HFF-Myc (cell line): ENCODE data around the gene UVRAG.
"Not testable (repeated sequence)": the region's sequence is repeated elsewhere in the genome, so short reads cannot be mapped to it uniquely, and the experiment has no call there.

Experiments
- DNase-seq: peaks from one replicate; pipeline ENCODE4 v3.0.0-alpha.2; 2011; ENCODE audit warnings: low read depth; ENCODE audit errors: extremely low read depth
- H3K4me3 ChIP-seq: replicated peaks from 2 replicates; pipeline ENCODE4 v1.5.1; 2011; ENCODE audit warnings: low read depth, mild to moderate bottlenecking, control low read depth, low read length
- TF ChIP-seq, protein P1 (sequence below): IDR thresholded peaks from 2 replicates; pipeline ENCODE4 v1.5.1; 2012; ENCODE audit warnings: mild to moderate bottlenecking, low read depth, low read length, control low read depth; ENCODE audit errors: missing control alignments

UVRAG gene

GRCh38 chr11:75921808-75922207 is 106.8 kb downstream of the UVRAG start:
- TF ChIP-seq, protein P1, sequence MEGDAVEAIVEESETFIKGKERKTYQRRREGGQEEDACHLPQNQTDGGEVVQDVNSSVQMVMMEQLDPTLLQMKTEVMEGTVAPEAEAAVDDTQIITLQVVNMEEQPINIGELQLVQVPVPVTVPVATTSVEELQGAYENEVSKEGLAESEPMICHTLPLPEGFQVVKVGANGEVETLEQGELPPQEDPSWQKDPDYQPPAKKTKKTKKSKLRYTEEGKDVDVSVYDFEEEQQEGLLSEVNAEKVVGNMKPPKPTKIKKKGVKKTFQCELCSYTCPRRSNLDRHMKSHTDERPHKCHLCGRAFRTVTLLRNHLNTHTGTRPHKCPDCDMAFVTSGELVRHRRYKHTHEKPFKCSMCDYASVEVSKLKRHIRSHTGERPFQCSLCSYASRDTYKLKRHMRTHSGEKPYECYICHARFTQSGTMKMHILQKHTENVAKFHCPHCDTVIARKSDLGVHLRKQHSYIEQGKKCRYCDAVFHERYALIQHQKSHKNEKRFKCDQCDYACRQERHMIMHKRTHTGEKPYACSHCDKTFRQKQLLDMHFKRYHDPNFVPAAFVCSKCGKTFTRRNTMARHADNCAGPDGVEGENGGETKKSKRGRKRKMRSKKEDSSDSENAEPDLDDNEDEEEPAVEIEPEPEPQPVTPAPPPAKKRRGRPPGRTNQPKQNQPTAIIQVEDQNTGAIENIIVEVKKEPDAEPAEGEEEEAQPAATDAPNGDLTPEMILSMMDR, result no peak
- no peak overlapping the region for H3K4me3 ChIP-seq
- DNase-seq, result no peak

- DNase-seq, result no peak
- TF ChIP-seq, protein P1, result no peak
Observed at GRCh38 chr11:75924966-75925784, 110.2 kb downstream of the UVRAG start.

GRCh38 chr11:75925785-75926164 is 110.8 kb downstream of the UVRAG start:
- DNase-seq, result no peak
- TF ChIP-seq, protein P1, result no peak

More at GRCh38 chr11:75924966-75925784, 110.2 kb downstream of the UVRAG start:
- H3K4me3 ChIP-seq, result no peak overlapping the region

DNA sequence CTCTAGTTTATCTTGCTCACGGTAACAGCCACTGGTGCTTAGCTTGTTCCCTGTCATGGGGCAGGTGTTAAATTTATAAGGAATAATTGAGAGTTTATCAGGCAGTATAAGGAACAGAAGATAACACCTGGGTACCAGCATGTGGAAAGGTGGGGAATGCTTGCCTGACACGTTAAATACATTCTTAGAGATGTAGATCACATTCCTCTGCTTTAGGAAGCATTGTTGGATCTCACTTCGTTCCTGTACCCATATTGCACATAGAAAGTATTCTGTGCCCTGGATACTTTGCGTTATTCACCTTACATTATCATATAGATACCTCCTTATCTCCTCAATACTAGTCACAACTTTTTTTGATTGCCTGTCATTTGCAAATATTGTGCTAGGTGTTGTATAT is 114.7 kb downstream of the UVRAG start:
- H3K4me3 ChIP-seq, result no peak overlapping the region
- no peak for DNase-seq

More at GRCh38 chr11:75925785-75926164, 110.8 kb downstream of the UVRAG start:
- H3K4me3 ChIP-seq, result no peak overlapping the region

GRCh38 chr11:75930534-75930933 is 115.5 kb downstream of the UVRAG start:
- H3K4me3 ChIP-seq, result no peak overlapping the region
- DNase-seq, result no peak
- TF ChIP-seq, protein P1, result no peak

More for the DNA sequence above, 114.7 kb downstream of the UVRAG start:
- TF ChIP-seq, protein P1, result no peak

GRCh38 chr11:75931124-75931523 is 116.1 kb downstream of the UVRAG start:
- TF ChIP-seq, protein P1, result no peak
- DNase-seq, result no peak
- no peak overlapping the region for H3K4me3 ChIP-seq

GRCh38 chr11:75933736-75934135 is 118.7 kb downstream of the UVRAG start:
- not testable (repeated sequence) for DNase-seq, H3K4me3 ChIP-seq
